ENCODE data around the gene FAM78A. TPM values are rescaled to one million over a fixed set of nuclear protein-coding genes. Genes with fewer than 3 reads are reported as not detected.
"Not testable (repeated sequence)": the region's sequence is repeated elsewhere in the genome, so short reads cannot be mapped to it uniquely, and the experiment has no call there.

Gene FAM78A
- total RNA-seq, 1 experiment from 2014 or later = 3.4 TPM

- CTCF ChIA-PET; H3K4me3 ChIP-seq (replicated peaks in 1 of 2; ENCODE audit: low read depth in 1 of 2, low read length in 2 of 2); POLR2A ChIA-PET; H2AFZ ChIP-seq (ENCODE audit: low read depth, low read length, poor library complexity, severe bottlenecking); intact Hi-C loops (cut with micrococcal nuclease); RAD21 ChIA-PET (ENCODE audit: low non-redundant PET in 1 of 2, low total read pairs in 2 of 2, uncharacterized antibody in 2 of 2, unreplicated experiment in 2 of 2); BruUV-seq (replicated peaks); H3K4me2 ChIP-seq (ENCODE audit: low read length); ATAC-seq; H4K20me1 ChIP-seq (ENCODE audit: insufficient read depth); H3K27ac ChIP-seq (ENCODE audit: low read depth, low read length); DNase-seq (ENCODE audit: low read depth, low spot score); H3K79me2 ChIP-seq (ENCODE audit: insufficient read depth, low read length); H3K9me3 ChIP-seq (ENCODE audit: control insufficient read depth in 1 of 2, insufficient read depth in 1 of 2, low read depth in 1 of 2, low read length in 2 of 2); H3K4me1 ChIP-seq (ENCODE audit: control insufficient read depth in 1 of 2, insufficient read depth in 2 of 2, low read length in 2 of 2); H3K9ac ChIP-seq (ENCODE audit: low read length); H3K36me3 ChIP-seq (ENCODE audit: control insufficient read depth in 1 of 2, insufficient read depth in 2 of 2, low read length in 2 of 2); H3K9me2 ChIP-seq (ENCODE audit: insufficient read depth); H3K27me3 ChIP-seq (ENCODE audit: insufficient read depth, low read length): not testable (repeated sequence)
These were observed 5.4 kb downstream of the FAM78A start for GRCh38 chr9:131271016-131271273.

GRCh38 chr9:131270171-131271015 lies 5.9 kb downstream of the FAM78A start:
- Histone ChIP-seq H3K79me2 (ENCODE audit: insufficient read depth, low read length) (no peaks in the 10 kb centered on the region), H3K4me3 (replicated peaks in 1 of 2; ENCODE audit: low read depth in 1 of 2, low read length in 2 of 2) (no peak overlapping the region), H2AFZ (ENCODE audit: low read depth, low read length, poor library complexity, severe bottlenecking) (no peak overlapping the region), H3K9ac (ENCODE audit: low read length) (no peak overlapping the region), H3K4me2 (ENCODE audit: low read length) (no peak overlapping the region), H4K20me1 (ENCODE audit: insufficient read depth) (no peaks in the 10 kb centered on the region), H3K36me3 (ENCODE audit: control insufficient read depth in 1 of 2, insufficient read depth in 2 of 2, low read length in 2 of 2) (no peaks in the 10 kb centered on the region), H3K27ac (ENCODE audit: low read depth, low read length) (no peak overlapping the region), H3K9me3 (ENCODE audit: control insufficient read depth in 1 of 2, insufficient read depth in 1 of 2, low read depth in 1 of 2, low read length in 2 of 2) (no peaks in the 10 kb centered on the region), H3K4me1 (ENCODE audit: control insufficient read depth in 1 of 2, insufficient read depth in 2 of 2, low read length in 2 of 2) (no peaks in the 10 kb centered on the region), H3K9me2 (ENCODE audit: insufficient read depth) (no peaks in the 10 kb centered on the region), H3K27me3 (ENCODE audit: insufficient read depth, low read length) (no peaks in the 10 kb centered on the region)
- TF ChIP-seq SRF (IDR thresholded peaks at IDR 0.05; ENCODE audit: low read depth) (no peak), REST (IDR thresholded peaks at IDR 0.05; ENCODE audit: low read depth) (no peak), RAD21 (IDR thresholded peaks at IDR 0.05; ENCODE audit: low read depth) (no peak), EZH2phosphoT487 (IDR thresholded peaks at IDR 0.05; ENCODE audit: borderline replicate concordance) (no peak), FOSL1 (IDR thresholded peaks at IDR 0.05; ENCODE audit: low read depth) (no peak), YY1 (IDR thresholded peaks at IDR 0.05; ENCODE audit: extremely low read depth, insufficient replicate concordance, low read depth, low read length) (no peak), ZFX (IDR thresholded peaks at IDR 0.05) (no peak), JUND (IDR thresholded peaks at IDR 0.05) (no peak), POLR2A (IDR thresholded peaks at IDR 0.05; ENCODE audit: borderline replicate concordance, extremely low read depth, insufficient read depth, insufficient read length) (no peak), ATF3 (IDR thresholded peaks at IDR 0.05) (no peak), CBX3 (IDR thresholded peaks at IDR 0.05; ENCODE audit: low read depth) (no peak), SP1 (IDR thresholded peaks at IDR 0.05; ENCODE audit: low read depth) (no peak), EGR1 (IDR thresholded peaks at IDR 0.05; ENCODE audit: low read depth) (no peak), POLR2AphosphoS5 (IDR thresholded peaks at IDR 0.05; ENCODE audit: low read depth, low read length) (no peak), ELF1 (IDR thresholded peaks at IDR 0.05; ENCODE audit: borderline replicate concordance, low read depth) (no peak)
- POLR2A ChIA-PET = no interaction called here
- RAD21 ChIA-PET (ENCODE audit: low non-redundant PET in 1 of 2, low total read pairs in 2 of 2, uncharacterized antibody in 2 of 2, unreplicated experiment in 2 of 2) = no interaction called here
- ATAC-seq (no peak), DNase-seq (ENCODE audit: low read depth, low spot score) (no peak)
- no TSS peak for BruUV-seq (replicated peaks)
- intact Hi-C loops (cut with micrococcal nuclease) = no loop called here
- CTCF ChIA-PET = no interaction called here

All from HCT116 (cell line).